Coronary artery (tissue), 2 donors: ENCODE data around the gene ISLR.

Experiments
- DNase-seq: peaks from one replicate; pipeline ENCODE4 v3.0.0-alpha.2; 2017; ENCODE audit warnings: low spot score
- H3K27ac ChIP-seq, 2 donors: fragments of 200-600 bp; sonication (generic); one replicate each; pipeline ENCODE4 v1.5.1; 2016 to 2019
- H3K4me3 ChIP-seq: fragments of 200-600 bp; sonication (generic); 2 replicates; pipeline ENCODE4 v1.5.1; 2016; ENCODE audit warnings: mild to moderate bottlenecking, moderate library complexity
- TF ChIP-seq, protein P1 (sequence below): fragments of 200-600 bp; sonication (generic); IDR thresholded peaks from one replicate; pipeline ENCODE4 v1.5.1; 2019; ENCODE audit warnings: antibody characterized with exemption

The ISLR gene

DNA sequence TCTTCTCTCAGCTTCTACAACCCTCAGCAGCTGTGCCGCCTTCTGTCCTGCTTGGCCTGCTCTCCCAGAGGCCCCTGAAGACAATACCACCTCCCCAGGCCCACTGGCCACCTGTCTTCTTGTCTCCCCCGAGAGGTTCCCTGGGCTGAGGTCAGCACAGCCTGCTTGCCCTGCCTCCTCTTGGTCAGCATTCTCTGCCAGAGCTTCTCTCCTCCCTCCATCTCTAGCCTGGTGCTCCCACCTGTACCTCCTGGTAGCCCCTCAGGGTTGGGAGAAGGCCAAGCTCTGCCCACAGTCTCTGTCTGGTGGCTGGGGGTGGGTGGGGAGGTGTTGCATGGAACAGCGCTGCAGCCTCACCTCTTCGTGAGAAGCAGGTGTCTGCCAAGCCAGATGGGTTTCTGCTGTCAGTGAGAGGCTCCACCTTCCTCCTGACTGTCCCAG is 5.6 kb upstream of the ISLR start:
- no peak overlapping the region for H3K27ac ChIP-seq
- no peak for DNase-seq
- no peak overlapping the region for H3K4me3 ChIP-seq
- TF ChIP-seq, protein P1, sequence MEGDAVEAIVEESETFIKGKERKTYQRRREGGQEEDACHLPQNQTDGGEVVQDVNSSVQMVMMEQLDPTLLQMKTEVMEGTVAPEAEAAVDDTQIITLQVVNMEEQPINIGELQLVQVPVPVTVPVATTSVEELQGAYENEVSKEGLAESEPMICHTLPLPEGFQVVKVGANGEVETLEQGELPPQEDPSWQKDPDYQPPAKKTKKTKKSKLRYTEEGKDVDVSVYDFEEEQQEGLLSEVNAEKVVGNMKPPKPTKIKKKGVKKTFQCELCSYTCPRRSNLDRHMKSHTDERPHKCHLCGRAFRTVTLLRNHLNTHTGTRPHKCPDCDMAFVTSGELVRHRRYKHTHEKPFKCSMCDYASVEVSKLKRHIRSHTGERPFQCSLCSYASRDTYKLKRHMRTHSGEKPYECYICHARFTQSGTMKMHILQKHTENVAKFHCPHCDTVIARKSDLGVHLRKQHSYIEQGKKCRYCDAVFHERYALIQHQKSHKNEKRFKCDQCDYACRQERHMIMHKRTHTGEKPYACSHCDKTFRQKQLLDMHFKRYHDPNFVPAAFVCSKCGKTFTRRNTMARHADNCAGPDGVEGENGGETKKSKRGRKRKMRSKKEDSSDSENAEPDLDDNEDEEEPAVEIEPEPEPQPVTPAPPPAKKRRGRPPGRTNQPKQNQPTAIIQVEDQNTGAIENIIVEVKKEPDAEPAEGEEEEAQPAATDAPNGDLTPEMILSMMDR: no peak

DNA sequence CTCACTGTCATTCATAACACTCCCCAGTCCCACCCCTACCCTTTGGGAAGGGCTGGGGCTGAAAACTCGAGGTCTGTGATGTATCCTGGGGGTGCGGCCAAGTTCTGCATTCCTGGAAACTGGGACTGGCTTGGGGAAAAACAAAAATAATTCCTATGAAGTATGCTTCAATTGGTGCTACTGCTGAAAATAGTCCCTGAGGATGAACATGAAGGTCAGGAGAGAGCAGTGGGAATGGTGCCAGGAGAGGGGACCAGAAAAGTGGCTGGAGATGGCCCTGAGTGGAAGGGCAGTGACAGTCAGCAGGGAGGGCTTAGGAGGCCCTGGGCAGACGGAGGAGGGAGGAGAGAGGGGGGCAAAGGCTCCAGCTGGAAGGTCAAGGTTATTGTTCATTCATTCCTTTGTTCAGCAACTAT is 4.8 kb upstream of the ISLR start:
- peak overlapping the region in 1 of 2 donors; percentile 42 for H3K27ac ChIP-seq
- TF ChIP-seq, protein P1: no peak
- no peak for DNase-seq
- no peak overlapping the region for H3K4me3 ChIP-seq

DNA sequence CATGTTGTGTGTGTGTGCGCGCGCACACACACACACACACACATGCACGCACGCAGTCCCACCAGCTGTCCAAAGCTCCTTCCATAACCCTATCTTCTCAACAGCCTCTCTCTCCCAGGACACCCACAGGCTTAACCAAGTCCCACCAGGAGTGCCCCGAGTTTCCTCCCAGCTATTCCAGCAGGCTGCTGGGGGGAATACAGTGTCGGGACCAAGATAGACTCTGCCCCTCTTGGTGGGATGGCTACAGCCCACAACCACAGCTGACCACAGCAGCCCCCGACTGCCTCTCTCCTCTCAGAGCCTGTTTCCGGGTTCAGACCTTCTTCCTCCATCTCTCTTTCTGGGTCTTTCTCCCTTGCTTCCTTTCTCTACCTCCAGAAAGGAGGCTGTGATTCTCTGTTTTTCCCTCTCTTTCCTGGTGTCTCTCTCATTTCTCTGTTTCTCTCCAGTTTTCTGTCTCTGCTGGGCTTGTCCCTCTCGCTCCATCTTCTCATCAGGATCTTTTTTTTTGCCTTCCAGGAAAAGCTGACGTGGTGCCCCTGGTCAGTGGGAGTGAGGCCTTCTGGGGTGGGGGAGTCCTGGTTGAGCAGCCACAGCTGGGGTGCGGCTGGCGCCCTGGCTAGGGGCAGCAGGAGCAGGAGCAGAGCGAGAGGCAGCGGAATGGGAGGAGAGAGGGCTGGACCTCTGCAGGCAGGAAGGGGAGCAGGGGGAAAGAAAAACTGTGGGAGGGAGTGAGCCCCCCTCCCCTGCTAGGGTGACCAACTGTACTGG is 3.3 kb upstream of the ISLR start:
- Histone ChIP-seq H3K27ac (no peak overlapping the region), H3K4me3 (no peak overlapping the region)
- TF ChIP-seq, protein P1: no peak
- peak; percentile 64 for DNase-seq

DNA sequence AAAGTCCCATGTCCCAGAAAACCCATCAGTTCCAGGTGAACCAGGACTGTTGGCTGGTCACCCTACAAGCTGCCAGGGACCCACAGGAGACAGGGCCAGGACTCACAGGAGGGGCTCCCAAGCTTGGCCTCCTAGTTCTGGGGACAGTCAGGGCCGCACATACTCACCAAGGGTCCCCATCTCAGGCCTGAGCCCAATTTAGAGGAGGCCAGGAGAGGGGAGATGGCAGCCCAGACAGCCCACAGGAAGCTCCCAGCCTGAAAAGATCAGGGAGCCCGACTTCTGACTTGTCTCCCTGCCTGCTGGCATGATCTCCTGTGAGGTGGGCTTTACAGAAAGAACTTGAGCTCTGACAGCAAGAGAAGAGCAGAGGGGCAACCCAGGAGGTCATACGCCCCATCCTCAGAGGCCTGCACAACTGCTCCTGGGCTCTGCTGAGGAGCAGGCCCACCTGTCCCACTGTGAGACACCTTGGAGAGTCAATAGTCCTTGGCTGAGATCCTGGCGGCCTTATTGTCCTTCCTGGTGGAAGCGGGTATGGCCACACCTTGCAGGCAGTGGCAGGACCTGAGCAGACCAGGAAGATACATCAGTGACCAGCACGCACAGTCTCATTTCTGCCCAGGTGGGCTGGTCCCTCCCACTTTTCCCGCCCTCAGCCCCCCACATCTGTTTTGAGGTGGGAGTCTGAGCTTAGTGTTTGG is 2.5 kb upstream of the ISLR start:
- no peak overlapping the region for H3K4me3 ChIP-seq
- peak; percentile 64 for DNase-seq
- no peak overlapping the region for H3K27ac ChIP-seq
- TF ChIP-seq, protein P1: no peak

DNA sequence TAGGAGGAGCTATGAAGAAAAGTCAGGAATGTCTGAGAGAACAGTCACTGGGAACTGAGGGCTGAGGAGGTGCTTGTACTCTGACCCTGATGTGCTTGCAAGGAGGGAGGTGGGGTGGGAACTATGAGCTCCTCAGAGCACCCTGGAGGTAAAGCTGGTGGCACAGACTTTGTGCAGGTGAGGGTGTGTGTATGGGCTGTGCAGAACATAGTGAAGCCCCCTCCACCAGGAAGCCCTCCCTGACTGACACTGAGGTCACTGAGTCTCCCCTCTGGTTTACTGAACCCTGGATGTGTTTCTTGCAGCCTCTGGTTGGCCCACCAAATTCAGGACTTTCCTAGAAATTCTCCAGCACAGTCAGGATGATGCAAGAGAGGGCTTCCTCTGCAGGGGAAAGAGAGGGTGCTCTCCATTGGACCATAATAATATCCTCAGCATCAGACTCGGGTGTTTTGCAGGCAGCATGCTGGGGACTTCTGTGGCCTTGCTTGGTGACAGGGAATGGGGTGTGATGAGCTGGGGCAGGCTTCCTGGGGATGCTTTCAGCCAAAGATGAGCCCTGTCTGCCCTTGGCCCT is 1.5 kb upstream of the ISLR start:
- DNase-seq: peak; percentile 52
- peak overlapping the region; percentile 83 to 94 for H3K27ac ChIP-seq
- peak overlapping the region; percentile 66 for H3K4me3 ChIP-seq
- TF ChIP-seq, protein P1: no peak

DNA sequence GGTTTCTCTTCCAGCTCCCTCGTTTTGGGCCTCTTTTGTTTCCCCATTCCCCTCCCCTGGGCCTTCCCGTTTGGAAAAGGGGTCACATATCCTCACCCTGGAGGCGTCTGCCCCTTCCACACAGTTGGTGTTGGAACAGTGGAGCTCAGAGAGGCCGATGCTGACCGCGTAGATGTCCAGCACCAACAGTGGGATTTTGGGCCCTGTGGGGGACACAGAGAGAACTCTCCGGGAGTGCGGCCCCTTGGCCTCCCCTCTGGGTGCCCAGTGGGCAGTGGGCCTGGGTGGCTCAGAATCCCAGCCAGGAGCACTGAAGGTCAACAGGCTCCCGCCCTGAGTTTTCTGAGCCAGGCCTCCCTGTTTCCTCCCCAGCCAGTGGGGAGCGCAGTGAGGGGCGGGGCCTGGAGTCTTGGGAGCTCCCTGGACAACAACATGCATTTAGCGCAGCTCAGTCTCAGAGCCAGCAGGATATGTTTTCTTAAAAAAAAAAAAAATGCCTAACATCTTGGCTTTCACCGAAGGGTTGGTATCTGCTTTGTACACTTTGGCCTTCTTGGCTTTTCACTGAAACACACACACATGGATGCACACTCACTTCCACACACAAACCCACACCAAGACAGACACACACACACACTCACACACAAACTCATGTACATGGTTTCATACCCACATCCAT is 670 bp upstream of the ISLR start:
- DNase-seq: peak; percentile 87
- H3K27ac ChIP-seq: peak overlapping the region; percentile 83 to 94
- TF ChIP-seq, protein P1: no peak
- H3K4me3 ChIP-seq: peak overlapping the region; percentile 66
